Measurements from ENCODE around the gene CBLL1.

The CBLL1 gene

GRCh38 chr7:107803009-107803610, 59.2 kb downstream of the CBLL1 start, which contains the start of gene SLC26A3:
SLC26A3 (minus strand) TSS chr7:107803223; CDS start chr7:107794509, 8,714 bp downstream.
- no peak within 1 kb of the TSS for H3K4me3 ChIP-seq (ENCODE audit: low read depth, low read length)
- TF ChIP-seq CTCF (IDR thresholded peaks at IDR 0.05; ENCODE audit: borderline replicate concordance, insufficient read depth, low read depth, low read length), result no peak

- no peak overlapping the region for H3K4me3 ChIP-seq (ENCODE audit: low read depth, low read length)
- TF ChIP-seq CTCF (IDR thresholded peaks at IDR 0.05; ENCODE audit: borderline replicate concordance, insufficient read depth, low read depth, low read length), result no peak
Measured at GRCh38 chr7:107809179-107809578, 65.2 kb downstream of the CBLL1 start.

- no peak overlapping the region for H3K4me3 ChIP-seq (ENCODE audit: low read depth, low read length)
- TF ChIP-seq CTCF (IDR thresholded peaks at IDR 0.05; ENCODE audit: borderline replicate concordance, insufficient read depth, low read depth, low read length), result no peak
Measured at GRCh38 chr7:107810626-107811025, 66.7 kb downstream of the CBLL1 start.
